HG03442 (cell line): ENCODE data around the gene ALDH1B1.
A peak's percentile ranks its signal among the peaks of the same experiment; 100 is the strongest.

Experiments used
- ATAC-seq: cut with Tn5 transposase; IDR thresholded peaks from one replicate; pipeline ENCODE4 v1.9.1; 2021; ENCODE audit warnings: mild to moderate bottlenecking, moderate library complexity; ENCODE audit not compliant: unreplicated experiment

ALDH1B1 gene

DNA sequence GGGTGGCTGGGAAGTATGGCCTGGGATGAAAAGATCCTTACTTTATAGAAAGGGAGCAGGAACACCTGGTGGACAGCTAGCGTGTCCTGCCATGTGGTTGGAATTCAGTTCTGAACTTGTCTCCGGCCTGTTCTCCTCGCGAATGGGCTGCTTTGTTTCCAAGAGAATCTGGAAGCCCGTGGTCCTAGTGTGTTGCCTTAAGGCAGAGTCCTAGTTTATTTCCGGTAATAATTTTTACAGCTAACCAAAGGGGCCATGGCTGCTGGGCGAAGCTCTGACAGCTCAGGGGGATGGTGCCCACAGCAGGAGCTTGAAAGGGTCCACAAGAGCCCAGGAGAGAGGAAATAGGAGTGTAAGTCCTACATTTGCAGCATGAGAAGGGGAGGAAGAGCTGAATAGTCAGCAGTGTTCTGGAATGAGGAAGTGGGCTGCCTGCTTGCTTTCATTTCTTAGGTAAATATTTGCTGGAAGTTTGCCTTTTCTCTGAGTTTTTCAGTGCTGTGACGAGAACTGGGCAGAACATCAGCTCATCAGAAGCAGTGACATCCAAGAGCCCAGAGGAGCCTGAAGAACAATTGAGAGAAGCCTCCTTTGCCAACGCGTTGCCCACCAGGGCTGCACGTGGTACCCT is 44.8 kb downstream of the ALDH1B1 start:
- no peak for ATAC-seq

DNA sequence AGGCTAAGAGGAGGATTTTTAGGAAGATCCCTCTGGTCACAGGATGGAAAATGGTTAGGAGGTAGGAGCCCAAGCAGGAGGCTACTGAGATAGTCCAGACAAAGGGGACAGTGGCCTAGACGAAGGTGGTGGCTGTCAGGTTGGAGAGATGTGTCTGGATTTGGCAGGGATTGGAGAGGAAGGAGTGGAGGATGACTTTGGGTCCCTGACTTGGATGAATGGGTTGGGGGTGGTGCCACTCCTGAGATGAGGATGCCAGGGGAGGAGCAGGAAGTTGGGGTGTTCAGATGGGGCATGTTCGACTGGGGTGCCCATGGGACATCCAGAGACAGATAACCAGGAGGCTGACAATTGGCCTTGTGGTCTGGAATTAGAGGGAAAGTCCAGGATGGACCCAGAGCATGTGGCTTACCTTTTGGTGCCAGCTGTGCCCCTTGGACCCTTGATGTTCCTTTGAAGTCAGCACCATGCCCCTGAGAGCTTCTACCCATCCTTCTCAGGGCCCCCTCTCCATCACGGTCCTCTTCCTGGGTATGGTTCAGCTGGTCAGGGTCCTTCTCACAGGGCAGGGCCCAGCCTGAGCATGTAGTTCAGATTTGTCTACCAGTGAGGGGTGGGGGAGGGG is 46.9 kb downstream of the ALDH1B1 start:
- ATAC-seq, result no peak

DNA sequence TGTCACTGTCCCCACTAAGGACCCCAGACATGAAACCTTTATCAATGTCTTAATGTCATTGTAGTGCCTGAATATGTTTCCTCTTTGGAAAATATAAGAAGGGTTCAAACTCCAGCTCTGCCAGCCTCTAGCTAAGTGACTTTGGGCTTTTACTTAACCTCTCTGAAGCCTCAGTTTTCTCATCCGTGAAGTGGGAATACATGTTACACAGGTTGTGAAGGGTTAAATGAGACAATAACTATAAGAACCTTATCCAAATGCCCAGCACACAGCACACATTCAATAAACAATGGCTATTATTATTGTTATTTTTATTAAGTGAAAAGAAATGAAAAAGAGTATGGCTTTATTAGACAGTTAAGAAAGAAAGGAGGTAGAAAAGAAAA is 47.4 kb downstream of the ALDH1B1 start:
- no peak for ATAC-seq

DNA sequence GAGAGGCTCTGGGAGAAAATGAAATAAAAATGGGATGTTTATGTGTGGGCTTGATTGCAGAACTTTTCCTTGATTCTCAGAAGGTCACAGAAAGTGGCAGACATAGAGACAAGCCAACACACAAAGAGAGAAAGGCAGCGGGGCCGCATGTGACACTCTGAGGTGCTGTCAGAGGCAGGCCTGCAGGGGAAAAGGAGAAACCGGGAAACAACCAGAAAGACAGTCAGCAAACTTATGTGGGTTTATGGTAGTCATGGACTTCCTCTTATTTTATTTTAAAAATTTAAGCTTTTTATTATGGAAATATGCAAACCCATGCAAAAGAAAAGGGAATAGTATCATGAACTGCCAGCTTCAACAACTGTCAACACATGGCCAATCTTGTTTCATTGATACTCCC is 48.0 kb downstream of the ALDH1B1 start:
- no peak for ATAC-seq

DNA sequence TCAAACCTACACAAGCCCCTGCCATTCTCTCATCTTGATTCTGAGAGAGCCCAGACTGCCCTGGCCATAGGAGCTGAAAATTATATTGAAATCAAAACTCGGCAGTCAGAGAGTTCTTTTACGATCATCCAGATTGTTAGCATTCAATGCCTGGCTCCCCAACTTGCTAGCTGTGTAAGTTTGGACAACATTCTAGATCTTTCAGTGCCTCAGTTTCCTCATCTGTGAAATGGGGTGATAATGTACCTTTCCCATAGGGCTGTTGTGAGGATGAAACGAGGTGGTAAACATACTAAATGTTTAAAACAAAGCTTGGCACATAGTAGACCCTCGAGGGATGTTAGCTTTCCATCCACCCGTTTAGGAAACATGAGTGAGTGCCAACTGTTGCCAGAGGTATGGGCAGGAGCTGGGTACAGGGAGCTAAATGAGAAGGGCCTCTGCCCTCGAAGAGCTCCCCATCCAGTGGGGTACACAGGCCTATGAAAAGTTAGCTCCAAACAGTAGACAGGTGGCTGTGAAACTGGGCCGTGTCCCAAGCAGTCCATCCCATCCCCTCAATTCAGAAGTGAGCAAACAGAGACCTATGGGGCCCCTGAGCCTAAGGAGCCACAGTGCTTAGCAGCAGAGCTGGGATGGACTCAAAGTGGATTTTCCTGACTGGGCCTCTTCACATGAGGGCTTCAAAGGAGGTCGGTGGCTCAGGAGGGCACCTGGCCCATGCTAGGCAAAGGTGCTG is 49.0 kb downstream of the ALDH1B1 start:
- no peak for ATAC-seq

DNA sequence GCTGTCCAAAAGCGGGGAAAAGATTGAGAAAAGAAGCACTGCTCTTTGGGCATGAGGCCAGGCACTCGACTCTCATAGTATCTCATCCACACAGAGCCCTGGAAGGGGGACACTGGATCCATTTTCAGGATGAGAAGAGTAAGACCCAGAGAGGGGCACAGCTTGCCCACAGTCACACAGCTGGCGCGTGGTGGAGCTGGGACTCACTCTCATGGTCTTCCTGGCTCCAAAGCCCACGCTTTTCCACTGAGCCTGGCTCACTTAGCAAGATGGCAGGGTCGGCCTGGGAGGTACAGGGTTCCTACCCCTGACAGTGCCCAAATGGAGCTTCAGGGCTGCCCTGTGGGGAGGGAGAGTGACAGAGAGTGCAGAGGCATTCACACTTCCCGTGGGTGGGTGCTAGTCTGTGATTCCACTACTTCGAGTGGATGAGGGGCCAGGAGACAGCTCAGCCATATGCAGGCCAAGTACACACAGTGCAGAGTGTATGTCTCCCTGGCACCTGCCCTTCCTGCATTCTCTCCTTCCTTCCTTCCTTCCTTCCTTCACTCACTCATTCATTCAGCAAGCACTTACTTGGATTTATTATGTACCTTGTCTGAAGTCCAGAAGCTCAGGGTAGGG is 50.1 kb downstream of the ALDH1B1 start:
- no peak for ATAC-seq

DNA sequence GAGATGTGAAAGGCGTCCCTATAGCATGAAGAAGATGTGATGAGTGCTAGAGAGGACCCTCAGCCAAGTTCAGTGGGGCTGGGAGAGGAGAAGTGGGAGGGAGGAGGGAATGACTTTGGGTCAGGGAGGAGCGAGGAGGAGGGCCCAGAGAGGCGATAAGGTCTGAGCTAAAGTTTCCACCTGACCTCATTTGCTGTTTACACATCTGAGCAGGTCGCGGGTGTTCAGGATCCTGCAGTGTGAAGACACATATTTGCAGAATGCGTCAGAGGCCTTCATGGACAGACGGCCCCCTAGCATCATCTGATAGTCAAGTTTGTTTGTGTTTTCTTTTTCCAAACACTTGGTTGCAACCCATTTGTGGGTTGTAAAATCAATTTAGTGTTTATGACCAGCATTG is 50.7 kb downstream of the ALDH1B1 start:
- no peak for ATAC-seq

DNA sequence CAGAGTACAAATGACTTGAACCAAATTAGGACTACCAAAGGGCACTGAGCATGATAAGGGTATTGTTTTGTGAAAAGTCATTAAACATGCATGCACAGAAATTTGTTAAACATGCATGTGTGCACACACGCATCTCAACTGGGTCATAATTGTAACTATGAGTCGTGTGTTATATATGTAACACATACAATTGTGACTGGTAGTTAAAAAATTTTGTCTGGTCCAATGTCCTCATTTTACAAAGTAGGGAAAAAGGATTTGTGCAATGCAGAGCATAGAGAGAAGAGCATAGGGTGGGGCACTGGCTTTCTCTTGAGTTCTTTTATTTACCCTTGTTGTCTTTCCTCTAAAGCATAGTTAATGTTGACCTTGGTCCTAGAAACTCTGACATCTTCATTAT is 51.1 kb downstream of the ALDH1B1 start:
- ATAC-seq, result no peak

DNA sequence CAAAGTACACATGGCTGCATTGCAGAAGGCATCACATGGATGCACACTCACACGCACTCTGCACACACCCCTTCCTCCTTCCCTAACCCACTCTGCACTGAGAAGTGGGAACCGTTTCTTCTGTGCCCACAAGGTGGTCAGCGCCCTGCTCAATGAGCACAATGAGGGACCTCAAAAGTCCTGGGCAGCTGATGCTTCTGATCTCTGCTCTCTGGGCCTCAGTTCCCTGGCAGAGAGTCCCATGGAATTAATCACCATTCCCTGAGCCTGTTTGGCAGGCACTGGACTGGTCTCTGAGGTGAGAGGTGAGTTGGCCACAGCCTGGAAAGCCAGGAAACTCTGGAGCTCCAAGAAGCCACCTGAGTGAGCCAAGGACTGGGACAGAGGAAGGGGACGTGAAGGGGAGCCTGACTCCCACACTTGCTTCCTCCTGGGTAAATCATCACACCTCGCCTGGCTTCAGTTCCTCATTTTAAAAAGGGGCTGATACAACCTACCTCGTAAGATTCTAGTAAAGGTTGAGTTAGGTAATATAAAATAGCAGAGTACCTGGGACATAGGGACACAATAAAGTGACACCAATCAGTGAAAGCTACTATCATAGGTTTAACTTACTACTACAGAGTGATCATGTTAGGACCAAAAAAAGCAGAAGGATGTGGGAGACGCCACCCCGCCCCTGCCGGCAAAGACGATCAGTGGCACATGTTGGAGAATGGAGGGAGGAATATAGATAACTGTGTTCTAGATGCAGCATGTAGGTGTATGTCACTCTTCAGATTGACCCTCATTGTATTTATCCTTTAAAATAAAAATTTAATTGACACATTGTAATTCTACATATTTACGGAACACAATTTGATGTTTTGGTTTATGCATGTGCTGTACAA is 52.9 kb downstream of the ALDH1B1 start:
- peak; percentile 76 for ATAC-seq

DNA sequence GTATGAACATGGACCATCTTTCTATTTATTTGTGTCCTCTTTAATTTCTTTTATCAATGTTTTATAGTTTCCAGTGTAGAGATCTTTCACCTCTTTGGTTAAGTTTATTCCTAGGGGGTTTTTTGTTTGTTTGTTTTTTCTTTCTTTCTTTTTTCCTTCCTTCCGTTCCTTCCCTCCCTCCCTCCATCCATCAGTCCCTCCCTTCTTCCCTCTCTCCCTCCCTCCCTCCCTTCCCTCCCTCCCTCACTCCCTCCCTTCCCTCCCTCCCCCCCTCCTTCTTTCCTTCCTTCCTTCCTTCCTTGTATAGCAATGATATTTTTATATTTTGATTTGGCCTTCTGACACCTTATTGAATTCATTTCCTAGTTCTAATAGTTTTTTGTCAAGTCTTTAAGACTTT is 55.2 kb downstream of the ALDH1B1 start:
- ATAC-seq, result no peak
